NB4 (cell line): ENCODE measurements around the gene ZSWIM6.

Experiments used
- TF ChIP-seq, protein P1 (sequence below): IDR thresholded peaks from one replicate; pipeline ENCODE4 v1.5.1; 2012; ENCODE audit warnings: low read depth, low read length
- TF ChIP-seq, protein P2 (sequence below): IDR thresholded peaks from 2 replicates; pipeline ENCODE4 v1.6.1; 2011; ENCODE audit warnings: low read depth, low read length

DNA sequence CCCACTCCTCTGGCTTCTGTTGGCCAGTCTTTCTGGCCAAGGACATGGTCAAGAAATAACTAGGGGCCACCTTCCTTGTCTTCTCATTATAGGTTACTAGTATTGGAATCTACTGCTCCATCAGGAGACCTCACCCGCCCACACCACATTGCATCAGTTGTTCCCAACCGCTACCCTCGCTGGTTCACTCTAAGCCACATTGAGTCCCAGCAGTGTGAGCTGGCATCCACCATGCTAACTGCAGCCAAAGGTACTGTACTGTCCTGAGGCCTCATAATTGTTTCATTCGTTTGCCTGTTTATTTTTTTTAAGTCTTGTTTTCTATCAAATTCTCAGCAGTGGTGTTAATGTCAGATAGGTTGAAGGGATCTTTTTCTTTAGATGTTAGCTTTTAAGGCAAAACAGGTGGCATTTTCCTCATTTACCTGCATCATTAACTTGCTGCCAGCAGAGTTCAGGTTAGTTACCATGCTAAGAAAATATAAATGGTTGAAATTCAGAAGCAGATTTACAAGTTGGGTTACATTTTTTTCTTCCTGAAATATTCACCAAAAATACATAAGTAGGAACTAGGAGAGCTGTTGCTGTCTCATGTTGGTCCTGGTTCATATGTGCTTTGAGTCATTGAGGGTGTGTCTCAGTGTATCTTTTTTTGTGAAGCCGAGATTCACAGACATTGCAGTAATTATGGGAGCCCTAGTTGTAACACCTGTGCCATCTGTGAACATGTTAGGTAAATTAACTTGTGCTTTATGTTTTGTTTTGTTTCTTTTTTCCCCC lies 206.9 kb downstream of the ZSWIM6 start:
- TF ChIP-seq, protein P1, sequence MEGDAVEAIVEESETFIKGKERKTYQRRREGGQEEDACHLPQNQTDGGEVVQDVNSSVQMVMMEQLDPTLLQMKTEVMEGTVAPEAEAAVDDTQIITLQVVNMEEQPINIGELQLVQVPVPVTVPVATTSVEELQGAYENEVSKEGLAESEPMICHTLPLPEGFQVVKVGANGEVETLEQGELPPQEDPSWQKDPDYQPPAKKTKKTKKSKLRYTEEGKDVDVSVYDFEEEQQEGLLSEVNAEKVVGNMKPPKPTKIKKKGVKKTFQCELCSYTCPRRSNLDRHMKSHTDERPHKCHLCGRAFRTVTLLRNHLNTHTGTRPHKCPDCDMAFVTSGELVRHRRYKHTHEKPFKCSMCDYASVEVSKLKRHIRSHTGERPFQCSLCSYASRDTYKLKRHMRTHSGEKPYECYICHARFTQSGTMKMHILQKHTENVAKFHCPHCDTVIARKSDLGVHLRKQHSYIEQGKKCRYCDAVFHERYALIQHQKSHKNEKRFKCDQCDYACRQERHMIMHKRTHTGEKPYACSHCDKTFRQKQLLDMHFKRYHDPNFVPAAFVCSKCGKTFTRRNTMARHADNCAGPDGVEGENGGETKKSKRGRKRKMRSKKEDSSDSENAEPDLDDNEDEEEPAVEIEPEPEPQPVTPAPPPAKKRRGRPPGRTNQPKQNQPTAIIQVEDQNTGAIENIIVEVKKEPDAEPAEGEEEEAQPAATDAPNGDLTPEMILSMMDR: no peak
- TF ChIP-seq, protein P2, sequence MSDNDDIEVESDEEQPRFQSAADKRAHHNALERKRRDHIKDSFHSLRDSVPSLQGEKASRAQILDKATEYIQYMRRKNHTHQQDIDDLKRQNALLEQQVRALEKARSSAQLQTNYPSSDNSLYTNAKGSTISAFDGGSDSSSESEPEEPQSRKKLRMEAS: no peak
